ENCODE results near the gene ARHGEF12. TPM values are rescaled to one million over a fixed set of nuclear protein-coding genes. Genes with fewer than 3 reads are reported as not detected.

The ARHGEF12 gene
- total RNA-seq, 1 experiment from 2014 or later, result 15.4 TPM

GRCh38 chr11:120513436-120514315 is 177.5 kb downstream of the ARHGEF12 start:
- Histone ChIP-seq H3K9me2 (replicated peaks; ENCODE audit: insufficient read depth, low read length) (no peaks in the 10 kb centered on the region), H3K36me3 (ENCODE audit: insufficient read depth, low read length) (no peaks in the 10 kb centered on the region), H3K4me3 (ENCODE audit: low read length) (no peak overlapping the region), H3K27ac (ENCODE audit: low read length) (no peak overlapping the region), H3K4me1 (ENCODE audit: low read length) (no peaks in the 10 kb centered on the region), H3K79me2 (ENCODE audit: low read length) (no peaks in the 10 kb centered on the region), H4K20me1 (ENCODE audit: insufficient read depth, low read depth, low read length) (no peaks in the 10 kb centered on the region), H2AFZ (ENCODE audit: low read length) (no peak overlapping the region), H3K9me3 (ENCODE audit: low read length) (no peaks in the 10 kb centered on the region), H3K9ac (ENCODE audit: low read length) (no peak overlapping the region), H3K27me3 (ENCODE audit: low read length) (no peaks in the 10 kb centered on the region), H3K4me2 (ENCODE audit: low read depth, low read length, poor library complexity, severe bottlenecking) (no peak overlapping the region)
- DNase-seq, result no peak

GRCh38 chr11:120514541-120515121 is 178.4 kb downstream of the ARHGEF12 start:
- H3K4me3 ChIP-seq (ENCODE audit: low read length), result no peak overlapping the region
- H3K9me2 ChIP-seq (replicated peaks; ENCODE audit: insufficient read depth, low read length), result no peaks in the 10 kb centered on the region
- DNase-seq, result no peak
- no peaks in the 10 kb centered on the region for H3K27me3 ChIP-seq (ENCODE audit: low read length)
- H3K79me2 ChIP-seq (ENCODE audit: low read length), result no peaks in the 10 kb centered on the region
- no peaks in the 10 kb centered on the region for H3K4me1 ChIP-seq (ENCODE audit: low read length)
- no peak overlapping the region for H3K4me2 ChIP-seq (ENCODE audit: low read depth, low read length, poor library complexity, severe bottlenecking)
- H3K9me3 ChIP-seq (ENCODE audit: low read length), result no peaks in the 10 kb centered on the region
- no peaks in the 10 kb centered on the region for H4K20me1 ChIP-seq (ENCODE audit: insufficient read depth, low read depth, low read length)
- H3K27ac ChIP-seq (ENCODE audit: low read length), result no peak overlapping the region
- H3K9ac ChIP-seq (ENCODE audit: low read length), result no peak overlapping the region
- H2AFZ ChIP-seq (ENCODE audit: low read length), result no peak overlapping the region
- H3K36me3 ChIP-seq (ENCODE audit: insufficient read depth, low read length), result no peaks in the 10 kb centered on the region

GRCh38 chr11:120515186-120515723 is 179.0 kb downstream of the ARHGEF12 start:
- no peak overlapping the region for H3K4me2 ChIP-seq (ENCODE audit: low read depth, low read length, poor library complexity, severe bottlenecking)
- H2AFZ ChIP-seq (ENCODE audit: low read length), result no peak overlapping the region
- H3K4me3 ChIP-seq (ENCODE audit: low read length), result no peak overlapping the region
- no peaks in the 10 kb centered on the region for H3K9me2 ChIP-seq (replicated peaks; ENCODE audit: insufficient read depth, low read length)
- H3K9ac ChIP-seq (ENCODE audit: low read length), result no peak overlapping the region
- no peaks in the 10 kb centered on the region for H3K9me3 ChIP-seq (ENCODE audit: low read length)
- H3K4me1 ChIP-seq (ENCODE audit: low read length), result no peaks in the 10 kb centered on the region
- no peak overlapping the region for H3K27ac ChIP-seq (ENCODE audit: low read length)
- H3K36me3 ChIP-seq (ENCODE audit: insufficient read depth, low read length), result no peaks in the 10 kb centered on the region
- no peaks in the 10 kb centered on the region for H4K20me1 ChIP-seq (ENCODE audit: insufficient read depth, low read depth, low read length)
- no peak for DNase-seq
- no peaks in the 10 kb centered on the region for H3K27me3 ChIP-seq (ENCODE audit: low read length)
- no peaks in the 10 kb centered on the region for H3K79me2 ChIP-seq (ENCODE audit: low read length)

- Histone ChIP-seq H4K20me1 (ENCODE audit: insufficient read depth, low read depth, low read length) (no peaks in the 10 kb centered on the region), H3K27ac (ENCODE audit: low read length) (no peak overlapping the region), H3K36me3 (ENCODE audit: insufficient read depth, low read length) (no peaks in the 10 kb centered on the region), H2AFZ (ENCODE audit: low read length) (no peak overlapping the region), H3K79me2 (ENCODE audit: low read length) (no peaks in the 10 kb centered on the region), H3K9me3 (ENCODE audit: low read length) (no peaks in the 10 kb centered on the region), H3K9ac (ENCODE audit: low read length) (no peak overlapping the region), H3K4me1 (ENCODE audit: low read length) (no peaks in the 10 kb centered on the region), H3K9me2 (replicated peaks; ENCODE audit: insufficient read depth, low read length) (no peaks in the 10 kb centered on the region), H3K27me3 (ENCODE audit: low read length) (no peaks in the 10 kb centered on the region), H3K4me3 (ENCODE audit: low read length) (no peak overlapping the region), H3K4me2 (ENCODE audit: low read depth, low read length, poor library complexity, severe bottlenecking) (no peak overlapping the region)
- DNase-seq, result no peak
Measured at GRCh38 chr11:120516461-120517389, 180.5 kb downstream of the ARHGEF12 start.

GRCh38 chr11:120517390-120517761 is 181.2 kb downstream of the ARHGEF12 start:
- Histone ChIP-seq H3K27ac (ENCODE audit: low read length) (no peak overlapping the region), H3K9me3 (ENCODE audit: low read length) (no peaks in the 10 kb centered on the region), H3K27me3 (ENCODE audit: low read length) (no peaks in the 10 kb centered on the region), H4K20me1 (ENCODE audit: insufficient read depth, low read depth, low read length) (no peaks in the 10 kb centered on the region), H2AFZ (ENCODE audit: low read length) (no peak overlapping the region), H3K79me2 (ENCODE audit: low read length) (no peaks in the 10 kb centered on the region), H3K9ac (ENCODE audit: low read length) (no peak overlapping the region), H3K4me2 (ENCODE audit: low read depth, low read length, poor library complexity, severe bottlenecking) (no peak overlapping the region), H3K4me3 (ENCODE audit: low read length) (no peak overlapping the region), H3K4me1 (ENCODE audit: low read length) (no peaks in the 10 kb centered on the region), H3K36me3 (ENCODE audit: insufficient read depth, low read length) (no peaks in the 10 kb centered on the region), H3K9me2 (replicated peaks; ENCODE audit: insufficient read depth, low read length) (no peaks in the 10 kb centered on the region)
- no peak for DNase-seq

- no peaks in the 10 kb centered on the region for H3K27me3 ChIP-seq (ENCODE audit: low read length)
- H3K9me2 ChIP-seq (replicated peaks; ENCODE audit: insufficient read depth, low read length), result no peaks in the 10 kb centered on the region
- no peaks in the 10 kb centered on the region for H3K36me3 ChIP-seq (ENCODE audit: insufficient read depth, low read length)
- no peaks in the 10 kb centered on the region for H4K20me1 ChIP-seq (ENCODE audit: insufficient read depth, low read depth, low read length)
- no peak overlapping the region for H2AFZ ChIP-seq (ENCODE audit: low read length)
- H3K4me2 ChIP-seq (ENCODE audit: low read depth, low read length, poor library complexity, severe bottlenecking), result no peak overlapping the region
- H3K9me3 ChIP-seq (ENCODE audit: low read length), result no peaks in the 10 kb centered on the region
- no peaks in the 10 kb centered on the region for H3K4me1 ChIP-seq (ENCODE audit: low read length)
- H3K27ac ChIP-seq (ENCODE audit: low read length), result no peak overlapping the region
- no peak for DNase-seq
- H3K79me2 ChIP-seq (ENCODE audit: low read length), result no peaks in the 10 kb centered on the region
- no peak overlapping the region for H3K4me3 ChIP-seq (ENCODE audit: low read length)
- no peak overlapping the region for H3K9ac ChIP-seq (ENCODE audit: low read length)
Measured at GRCh38 chr11:120517801-120518291, 181.6 kb downstream of the ARHGEF12 start.

GRCh38 chr11:120518356-120518755 is 182.1 kb downstream of the ARHGEF12 start:
- no peak overlapping the region for H3K9ac ChIP-seq (ENCODE audit: low read length)
- no peak overlapping the region for H3K4me3 ChIP-seq (ENCODE audit: low read length)
- H3K79me2 ChIP-seq (ENCODE audit: low read length), result no peaks in the 10 kb centered on the region
- no peak overlapping the region for H3K27ac ChIP-seq (ENCODE audit: low read length)
- no peaks in the 10 kb centered on the region for H3K36me3 ChIP-seq (ENCODE audit: insufficient read depth, low read length)
- DNase-seq, result no peak
- no peaks in the 10 kb centered on the region for H3K9me2 ChIP-seq (replicated peaks; ENCODE audit: insufficient read depth, low read length)
- no peaks in the 10 kb centered on the region for H4K20me1 ChIP-seq (ENCODE audit: insufficient read depth, low read depth, low read length)
- no peak overlapping the region for H3K4me2 ChIP-seq (ENCODE audit: low read depth, low read length, poor library complexity, severe bottlenecking)
- no peaks in the 10 kb centered on the region for H3K4me1 ChIP-seq (ENCODE audit: low read length)
- no peak overlapping the region for H2AFZ ChIP-seq (ENCODE audit: low read length)
- no peaks in the 10 kb centered on the region for H3K9me3 ChIP-seq (ENCODE audit: low read length)
- H3K27me3 ChIP-seq (ENCODE audit: low read length), result no peaks in the 10 kb centered on the region
